ENCODE data around the gene HNRNPUL1. TPM values are rescaled to one million over a fixed set of nuclear protein-coding genes. Genes with fewer than 3 reads are reported as not detected.

Gene HNRNPUL1
- total RNA-seq, 2 experiments from 2014 or later: 194 to 360 TPM

DNA sequence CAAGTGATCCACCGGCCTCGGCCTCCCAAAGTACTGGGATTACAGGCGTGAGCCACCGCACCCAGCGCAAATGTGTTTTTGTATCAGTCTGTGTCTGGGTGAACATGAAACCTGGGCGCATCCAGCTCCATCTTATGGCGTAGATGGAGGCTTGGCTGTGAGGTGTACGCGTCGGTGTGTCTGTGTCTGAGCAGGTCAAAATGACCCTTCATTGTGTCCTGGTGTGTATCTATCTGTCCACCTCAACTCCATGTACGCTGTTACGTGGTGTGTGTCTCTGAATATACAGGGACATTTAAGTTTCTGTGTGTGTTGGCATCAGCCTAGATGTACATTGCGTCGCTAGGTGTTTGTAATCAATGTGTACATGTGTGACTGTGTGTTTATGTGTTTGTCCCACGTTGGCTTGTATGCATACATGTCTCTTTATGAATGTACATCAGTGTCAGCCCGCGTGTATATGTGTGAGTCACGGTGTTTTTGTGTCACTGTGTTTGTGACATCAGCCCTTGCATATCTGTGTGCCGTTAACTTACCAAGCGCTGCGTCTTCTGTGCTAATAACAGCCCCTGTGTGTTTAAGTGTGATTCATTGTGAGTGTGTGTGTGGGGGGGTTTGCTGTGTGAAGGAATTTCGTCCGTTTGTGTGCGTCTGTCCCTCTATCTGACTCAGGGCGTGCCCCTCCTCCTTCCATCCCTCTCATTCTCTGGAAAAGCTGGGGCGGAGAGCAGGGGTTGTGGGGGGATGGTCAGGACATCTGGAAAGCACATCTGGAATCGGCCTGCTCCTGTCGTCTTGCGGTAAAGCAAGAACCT is 38.7 kb upstream of the HNRNPUL1 start:
- Histone ChIP-seq H2AFZ (ENCODE audit: low read length) (no peak overlapping the region), H4K20me1 (ENCODE audit: insufficient read depth, low read length) (no peaks in the 10 kb centered on the region), H3K4me3 (ENCODE audit: low read depth, low read length, poor library complexity, severe bottlenecking) (no peak overlapping the region), H3K79me2 (ENCODE audit: insufficient read depth, low read depth, low read length) (no peaks in the 10 kb centered on the region), H3K4me1 (ENCODE audit: insufficient read depth, low read length, poor library complexity, severe bottlenecking) (no peaks in the 10 kb centered on the region), H3K36me3 (ENCODE audit: insufficient read depth, low read length) (no peaks in the 10 kb centered on the region), H3K27ac (ENCODE audit: low read depth, low read length, poor library complexity, severe bottlenecking) (no peak overlapping the region), H3K9me3 (ENCODE audit: low read length) (no peaks in the 10 kb centered on the region), H3K4me2 (ENCODE audit: low read length) (no peak overlapping the region), H3K9me2 (ENCODE audit: insufficient read depth, low read length) (no peaks in the 10 kb centered on the region)
- intact Hi-C loops (cut with micrococcal nuclease; ENCODE audit: unreplicated experiment): no loop called here
- DNase-seq (ENCODE audit: low spot score): no peak
- ChIA-PET POLR2A (no interaction called here), CTCF (ENCODE audit: unreplicated experiment) (no interaction called here)
- TF ChIP-seq EZH2phosphoT487 (IDR thresholded peaks at IDR 0.05; ENCODE audit: borderline replicate concordance, low read depth, low read length): no peak
- no peak for TF ChIP-seq CTCF (conservative IDR thresholded peaks at IDR 0.05; ENCODE audit: low read length)
- no TSS peak for BruUV-seq (replicated peaks)

DNA sequence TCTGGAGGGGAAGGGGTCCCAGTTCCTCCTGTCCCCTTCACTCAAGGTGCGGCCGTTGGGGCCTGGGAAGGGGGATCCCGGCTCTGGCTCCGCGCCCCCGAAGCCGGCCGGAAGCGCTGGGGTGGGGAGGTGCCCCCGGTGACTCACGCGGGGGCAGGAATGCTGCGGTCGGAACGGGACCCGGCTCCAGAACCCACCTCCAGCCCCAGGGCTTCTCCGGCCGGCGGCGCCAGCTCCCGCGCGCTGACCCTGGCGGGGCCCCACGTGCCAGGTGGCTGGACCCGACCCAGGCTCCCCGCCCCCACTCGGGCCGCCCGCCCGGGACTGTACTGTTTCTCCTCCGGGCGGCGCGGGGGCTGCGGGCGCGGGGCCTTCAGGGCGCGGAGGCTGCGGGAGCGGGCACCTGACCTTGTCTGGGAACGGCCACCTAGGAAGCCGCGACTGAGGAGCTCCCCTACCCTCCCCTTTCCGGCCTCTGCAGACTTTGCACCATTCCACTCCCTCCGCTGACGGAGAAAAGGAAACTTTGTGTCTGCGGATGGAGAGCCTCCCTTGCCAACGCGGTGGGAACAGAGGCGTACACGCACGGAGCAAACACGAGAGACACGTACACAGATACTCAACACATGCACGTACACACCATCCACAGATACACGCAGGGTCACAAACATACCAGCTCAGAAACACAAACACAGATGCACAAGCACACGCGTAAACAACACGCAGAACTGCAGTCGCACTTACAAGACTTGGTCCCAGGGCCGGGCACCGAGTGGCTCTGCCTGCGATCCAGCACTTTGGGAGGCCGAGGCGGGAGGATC is 37.9 kb upstream of the HNRNPUL1 start:
- H3K79me2 ChIP-seq (ENCODE audit: insufficient read depth, low read depth, low read length): no peaks in the 10 kb centered on the region
- intact Hi-C loops (cut with micrococcal nuclease; ENCODE audit: unreplicated experiment): no loop called here
- no peaks in the 10 kb centered on the region for H3K9me3 ChIP-seq (ENCODE audit: low read length)
- H3K4me3 ChIP-seq (ENCODE audit: low read depth, low read length, poor library complexity, severe bottlenecking): no peak overlapping the region
- H3K36me3 ChIP-seq (ENCODE audit: insufficient read depth, low read length): no peaks in the 10 kb centered on the region
- no peak overlapping the region for H3K27ac ChIP-seq (ENCODE audit: low read depth, low read length, poor library complexity, severe bottlenecking)
- no peaks in the 10 kb centered on the region for H3K9me2 ChIP-seq (ENCODE audit: insufficient read depth, low read length)
- no peak overlapping the region for H2AFZ ChIP-seq (ENCODE audit: low read length)
- no TSS peak for BruUV-seq (replicated peaks)
- DNase-seq (ENCODE audit: low spot score): no peak
- no peaks in the 10 kb centered on the region for H3K4me1 ChIP-seq (ENCODE audit: insufficient read depth, low read length, poor library complexity, severe bottlenecking)
- no peaks in the 10 kb centered on the region for H4K20me1 ChIP-seq (ENCODE audit: insufficient read depth, low read length)
- TF ChIP-seq EZH2phosphoT487 (IDR thresholded peaks at IDR 0.05; ENCODE audit: borderline replicate concordance, low read depth, low read length) (no peak), CTCF (conservative IDR thresholded peaks at IDR 0.05; ENCODE audit: low read length) (no peak)
- ChIA-PET CTCF (ENCODE audit: unreplicated experiment) (no interaction called here), POLR2A (no interaction called here)
- no peak overlapping the region for H3K4me2 ChIP-seq (ENCODE audit: low read length)

Data from OCI-LY7 (cell line).